Panc1 (cell line): Measurements from ENCODE around the gene WNT3A. TPM values are rescaled to one million over a fixed set of nuclear protein-coding genes. Genes with fewer than 3 reads are reported as not detected.

Experiments used
- ATAC-seq: fragments of 200-7000 bp; cut with Tn5 transposase; 2 replicates; pipeline ENCODE4 v1.9.1; 2020; ENCODE audit warnings: mild to moderate bottlenecking, moderate library complexity
- BruUV-seq: library from RNA; stranded (reverse); fragments of 400-500 nt; replicated peaks from 2 replicates; lab custom pipeline; 2021; lab: Mats Ljungman, UMichigan
- CTCF ChIA-PET: fragments of 300-600 bp; sonication (Branson Sonifier 250); formaldehyde crosslinking; loops from one replicate; lab custom pipeline; 2022; ENCODE audit warnings: antibody characterized with exemption; lab: Charles Lee
- POLR2A ChIA-PET: fragments of 300-600 bp; sonication (Branson Sonifier 250); formaldehyde crosslinking; loops from one replicate; lab custom pipeline; 2022; ENCODE audit warnings: antibody characterized with exemption; lab: Charles Lee
- DNase-seq: peaks from one replicate; pipeline ENCODE4 v3.0.0-alpha.2; 2010; ENCODE audit warnings: low read depth, low spot score
- H3K27ac ChIP-seq: 2 replicates; pipeline ENCODE4 v1.5.1; 2011; ENCODE audit warnings: mild to moderate bottlenecking, low read length, inconsistent platforms
- H3K27me3 ChIP-seq: fragments of 200-500 bp; sonication (Bioruptor generic); 2 replicates; pipeline ENCODE4 v1.6.0; 2014; ENCODE audit warnings: low read length, inconsistent platforms; ENCODE audit not compliant: control insufficient read depth, insufficient read depth
- H3K36me3 ChIP-seq: fragments of 200-500 bp; sonication (Bioruptor generic); 2 replicates; pipeline ENCODE4 v1.5.1; 2014; ENCODE audit warnings: inconsistent platforms, mild to moderate bottlenecking, low read length, moderate library complexity; ENCODE audit not compliant: control insufficient read depth, insufficient read depth
- H3K4me1 ChIP-seq: 2 replicates; pipeline ENCODE4 v1.5.1; 2011; ENCODE audit warnings: inconsistent platforms, mild to moderate bottlenecking, low read length, moderate library complexity; ENCODE audit not compliant: control insufficient read depth, insufficient read depth
- H3K4me3 ChIP-seq, 2 experiments: 2 replicates each; pipeline ENCODE4 v1.5.1; 2011 to 2012; ENCODE audit warnings: low read depth in 2 of 2, low read length in 2 of 2, mild to moderate bottlenecking in 2 of 2, inconsistent platforms in 1 of 2, moderate library complexity in 1 of 2
- H3K9me3 ChIP-seq: fragments of 200-500 bp; sonication (Bioruptor generic); 2 replicates; pipeline ENCODE4 v1.5.1; 2014; ENCODE audit warnings: low read depth, mild to moderate bottlenecking, inconsistent platforms, low read length, moderate library complexity; ENCODE audit not compliant: control insufficient read depth, insufficient read depth
- POLR2AphosphoS5 ChIP-seq: IDR thresholded peaks from 2 replicates; pipeline ENCODE4 v1.6.1; 2012; ENCODE audit warnings: mild to moderate bottlenecking, low read depth, low read length, moderate library complexity
- SIN3A ChIP-seq: IDR thresholded peaks from 2 replicates; pipeline ENCODE4 v1.6.1; 2012; ENCODE audit warnings: low read depth, mild to moderate bottlenecking, low read length, moderate library complexity, borderline replicate concordance; ENCODE audit not compliant: insufficient read depth
- TCF7L2 ChIP-seq: IDR thresholded peaks from 2 replicates; pipeline ENCODE4 v1.6.1; 2011; ENCODE audit warnings: mild to moderate bottlenecking, low read depth, low read length, inconsistent platforms
- in situ Hi-C: cut with HindIII; loops from 2 replicates; pipeline ENCODE4 v1.10.0; 2016; ENCODE audit warnings: low sequenced_read_pairs, low pct_unique_long_range_greater_than_20kb
- intact Hi-C: fragments of 100-400 bp; cut with micrococcal nuclease; formaldehyde crosslinking; loops from one replicate; pipeline ENCODE4 v1.10.0; 2022; ENCODE audit not compliant: unreplicated experiment
- total RNA-seq: library from RNA; stranded (reverse); gene quantifications from one replicate; pipeline ENCODE4 v1.2.1, GENCODE V29; 2021; ENCODE audit not compliant: unreplicated experiment
- TF ChIP-seq, protein P1 (sequence below): fragments of 450-650 bp; IDR thresholded peaks from 2 replicates; pipeline ENCODE4 v1.5.1; 2017; ENCODE audit warnings: mild to moderate bottlenecking
- TF ChIP-seq, protein P2 (sequence below), 2 experiments: IDR thresholded peaks; 2 replicates each; pipeline ENCODE4 v1.6.1; 2011 to 2012; ENCODE audit warnings: low read depth in 2 of 2, control low read depth in 1 of 2, low read length in 1 of 2, mild to moderate bottlenecking in 1 of 2, moderate library complexity in 1 of 2; ENCODE audit not compliant: insufficient read depth in 1 of 2

Gene WNT3A
- total RNA-seq, 1 experiment from 2014 or later: not detected

DNA sequence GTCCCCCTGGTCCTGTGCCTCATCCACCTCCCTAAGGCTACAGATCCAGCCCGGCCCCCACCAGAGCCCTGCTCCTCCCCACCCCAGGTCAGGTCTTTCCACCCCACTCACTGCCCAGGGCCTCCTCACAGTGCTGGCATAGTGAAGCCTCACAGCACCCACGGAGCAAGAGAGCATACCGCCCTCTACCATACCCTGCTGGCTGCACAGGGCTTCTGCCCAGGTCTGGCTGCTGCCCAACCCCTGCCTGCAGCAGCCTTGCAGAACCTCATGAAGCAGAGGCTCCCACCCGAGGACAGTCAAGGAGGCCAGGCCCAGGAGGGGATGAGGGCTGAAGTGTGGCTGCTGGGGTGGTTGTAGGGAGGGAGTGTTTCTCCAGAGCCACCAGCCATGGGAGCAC lies 56.0 kb downstream of the WNT3A start:
- Histone ChIP-seq H3K4me3 (no peak overlapping the region), H3K9me3 (no peaks in the 10 kb centered on the region), H3K4me1 (peaks cover 3% of the 10 kb centered on the region; the same call in 1 of the 2 replicates), H3K27ac (no peak overlapping the region), H3K36me3 (no peaks in the 10 kb centered on the region), H3K27me3 (no peaks in the 10 kb centered on the region)
- peak; percentile 26 for ATAC-seq
- DNase-seq: no peak
- CTCF ChIA-PET: no interaction called here
- no TSS peak for BruUV-seq
- POLR2A ChIA-PET: no interaction called here
- intact Hi-C loops (no loop called here), in situ Hi-C loops (no loop called here)
- TF ChIP-seq, protein P1, sequence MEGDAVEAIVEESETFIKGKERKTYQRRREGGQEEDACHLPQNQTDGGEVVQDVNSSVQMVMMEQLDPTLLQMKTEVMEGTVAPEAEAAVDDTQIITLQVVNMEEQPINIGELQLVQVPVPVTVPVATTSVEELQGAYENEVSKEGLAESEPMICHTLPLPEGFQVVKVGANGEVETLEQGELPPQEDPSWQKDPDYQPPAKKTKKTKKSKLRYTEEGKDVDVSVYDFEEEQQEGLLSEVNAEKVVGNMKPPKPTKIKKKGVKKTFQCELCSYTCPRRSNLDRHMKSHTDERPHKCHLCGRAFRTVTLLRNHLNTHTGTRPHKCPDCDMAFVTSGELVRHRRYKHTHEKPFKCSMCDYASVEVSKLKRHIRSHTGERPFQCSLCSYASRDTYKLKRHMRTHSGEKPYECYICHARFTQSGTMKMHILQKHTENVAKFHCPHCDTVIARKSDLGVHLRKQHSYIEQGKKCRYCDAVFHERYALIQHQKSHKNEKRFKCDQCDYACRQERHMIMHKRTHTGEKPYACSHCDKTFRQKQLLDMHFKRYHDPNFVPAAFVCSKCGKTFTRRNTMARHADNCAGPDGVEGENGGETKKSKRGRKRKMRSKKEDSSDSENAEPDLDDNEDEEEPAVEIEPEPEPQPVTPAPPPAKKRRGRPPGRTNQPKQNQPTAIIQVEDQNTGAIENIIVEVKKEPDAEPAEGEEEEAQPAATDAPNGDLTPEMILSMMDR: no peak; the same call in 1 of the 2 replicates
- TF ChIP-seq POLR2AphosphoS5 (no peak), TCF7L2 (no peak), SIN3A (no peak)
- TF ChIP-seq, protein P2, sequence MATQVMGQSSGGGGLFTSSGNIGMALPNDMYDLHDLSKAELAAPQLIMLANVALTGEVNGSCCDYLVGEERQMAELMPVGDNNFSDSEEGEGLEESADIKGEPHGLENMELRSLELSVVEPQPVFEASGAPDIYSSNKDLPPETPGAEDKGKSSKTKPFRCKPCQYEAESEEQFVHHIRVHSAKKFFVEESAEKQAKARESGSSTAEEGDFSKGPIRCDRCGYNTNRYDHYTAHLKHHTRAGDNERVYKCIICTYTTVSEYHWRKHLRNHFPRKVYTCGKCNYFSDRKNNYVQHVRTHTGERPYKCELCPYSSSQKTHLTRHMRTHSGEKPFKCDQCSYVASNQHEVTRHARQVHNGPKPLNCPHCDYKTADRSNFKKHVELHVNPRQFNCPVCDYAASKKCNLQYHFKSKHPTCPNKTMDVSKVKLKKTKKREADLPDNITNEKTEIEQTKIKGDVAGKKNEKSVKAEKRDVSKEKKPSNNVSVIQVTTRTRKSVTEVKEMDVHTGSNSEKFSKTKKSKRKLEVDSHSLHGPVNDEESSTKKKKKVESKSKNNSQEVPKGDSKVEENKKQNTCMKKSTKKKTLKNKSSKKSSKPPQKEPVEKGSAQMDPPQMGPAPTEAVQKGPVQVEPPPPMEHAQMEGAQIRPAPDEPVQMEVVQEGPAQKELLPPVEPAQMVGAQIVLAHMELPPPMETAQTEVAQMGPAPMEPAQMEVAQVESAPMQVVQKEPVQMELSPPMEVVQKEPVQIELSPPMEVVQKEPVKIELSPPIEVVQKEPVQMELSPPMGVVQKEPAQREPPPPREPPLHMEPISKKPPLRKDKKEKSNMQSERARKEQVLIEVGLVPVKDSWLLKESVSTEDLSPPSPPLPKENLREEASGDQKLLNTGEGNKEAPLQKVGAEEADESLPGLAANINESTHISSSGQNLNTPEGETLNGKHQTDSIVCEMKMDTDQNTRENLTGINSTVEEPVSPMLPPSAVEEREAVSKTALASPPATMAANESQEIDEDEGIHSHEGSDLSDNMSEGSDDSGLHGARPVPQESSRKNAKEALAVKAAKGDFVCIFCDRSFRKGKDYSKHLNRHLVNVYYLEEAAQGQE (IDR thresholded peaks at IDR 0.05; ENCODE audit: insufficient read depth in 1 of 2, low read depth in 2 of 2, low read length in 1 of 2): no peak

DNA sequence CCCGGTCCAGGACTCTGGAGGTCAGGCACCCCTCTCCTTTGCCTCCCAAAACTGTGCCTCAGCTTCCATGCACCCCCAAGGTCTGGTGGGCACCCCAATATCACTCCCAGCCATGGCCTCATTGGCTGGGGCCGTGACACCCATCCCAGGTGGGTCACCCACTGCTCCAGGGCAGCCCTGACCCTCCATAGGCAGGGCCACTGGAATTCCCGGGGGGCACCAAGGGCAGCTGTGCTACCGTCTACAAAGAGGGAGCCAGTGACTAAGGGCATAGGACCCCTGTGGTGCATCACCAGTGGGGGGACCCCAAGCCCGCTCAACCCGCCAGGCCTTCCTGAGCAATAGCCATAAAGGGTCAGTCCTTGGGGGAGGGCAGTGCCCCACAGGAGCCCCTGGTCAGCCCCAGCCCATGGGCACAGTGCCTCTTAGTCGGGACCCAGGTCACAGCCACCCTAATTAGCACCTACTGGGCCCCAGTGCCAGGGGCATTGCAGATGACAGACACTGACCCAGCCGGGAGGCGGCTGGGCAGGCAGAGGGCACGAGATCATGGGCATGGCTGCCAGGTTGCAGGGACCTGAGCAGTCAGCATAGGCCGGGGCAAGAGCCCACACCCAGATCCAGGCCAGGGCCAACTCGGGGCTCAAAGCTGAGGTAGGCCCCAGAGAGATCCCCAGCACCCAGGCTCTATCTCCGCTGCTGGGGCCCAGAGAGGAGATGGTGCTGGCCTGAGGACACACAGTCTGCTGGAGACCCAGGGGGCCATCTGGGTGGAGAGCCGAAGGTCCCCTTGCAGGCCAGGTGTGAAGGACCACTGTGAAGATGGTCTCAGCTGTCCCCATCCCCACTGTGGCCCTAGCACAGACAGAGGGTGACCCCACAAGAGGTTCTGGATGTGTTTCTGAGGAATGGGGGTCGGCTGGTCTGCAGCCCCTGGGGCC lies 56.7 kb downstream of the WNT3A start:
- no TSS peak for BruUV-seq
- in situ Hi-C loops: no loop called here
- no peaks in the 10 kb centered on the region for H3K36me3 ChIP-seq

More for the DNA sequence above, 56.7 kb downstream of the WNT3A start:
- intact Hi-C loops: no loop called here
- TF ChIP-seq, protein P2 (IDR thresholded peaks at IDR 0.05; ENCODE audit: insufficient read depth in 1 of 2, low read depth in 2 of 2, low read length in 1 of 2): no peak
- TF ChIP-seq SIN3A (no peak), POLR2AphosphoS5 (no peak), TCF7L2 (no peak)
- TF ChIP-seq, protein P1: no peak
- POLR2A ChIA-PET: no interaction called here
- H3K4me3 ChIP-seq: no peak overlapping the region
- no peaks in the 10 kb centered on the region for H3K9me3 ChIP-seq
- DNase-seq (no peak), ATAC-seq (no peak)
- CTCF ChIA-PET: no interaction called here
- H3K27ac ChIP-seq: no peak overlapping the region
- peaks cover 3% of the 10 kb centered on the region; the same call in 1 of the 2 replicates for H3K4me1 ChIP-seq
- no peaks in the 10 kb centered on the region; the same call in 1 of the 2 replicates for H3K27me3 ChIP-seq
